Esophagus mucosa (tissue), 1 donor: ENCODE results near the gene TMEM255B. TPM values are rescaled to one million over a fixed set of nuclear protein-coding genes. Genes with fewer than 3 reads are reported as not detected.

Experiments used
- ATAC-seq: fragments of 200-7000 bp; cut with Tn5 transposase; one replicate; pipeline ENCODE4 v1.9.1; 2020
- total RNA-seq: library from RNA; stranded (reverse); gene quantifications from one replicate; pipeline ENCODE4 v1.2.4, GENCODE V29; 2023
- donor health status: DM: yes; HTN: yes; CAD: no.

Gene TMEM255B
- total RNA-seq, 1 donor from 2014 or later: 1.8 TPM

DNA sequence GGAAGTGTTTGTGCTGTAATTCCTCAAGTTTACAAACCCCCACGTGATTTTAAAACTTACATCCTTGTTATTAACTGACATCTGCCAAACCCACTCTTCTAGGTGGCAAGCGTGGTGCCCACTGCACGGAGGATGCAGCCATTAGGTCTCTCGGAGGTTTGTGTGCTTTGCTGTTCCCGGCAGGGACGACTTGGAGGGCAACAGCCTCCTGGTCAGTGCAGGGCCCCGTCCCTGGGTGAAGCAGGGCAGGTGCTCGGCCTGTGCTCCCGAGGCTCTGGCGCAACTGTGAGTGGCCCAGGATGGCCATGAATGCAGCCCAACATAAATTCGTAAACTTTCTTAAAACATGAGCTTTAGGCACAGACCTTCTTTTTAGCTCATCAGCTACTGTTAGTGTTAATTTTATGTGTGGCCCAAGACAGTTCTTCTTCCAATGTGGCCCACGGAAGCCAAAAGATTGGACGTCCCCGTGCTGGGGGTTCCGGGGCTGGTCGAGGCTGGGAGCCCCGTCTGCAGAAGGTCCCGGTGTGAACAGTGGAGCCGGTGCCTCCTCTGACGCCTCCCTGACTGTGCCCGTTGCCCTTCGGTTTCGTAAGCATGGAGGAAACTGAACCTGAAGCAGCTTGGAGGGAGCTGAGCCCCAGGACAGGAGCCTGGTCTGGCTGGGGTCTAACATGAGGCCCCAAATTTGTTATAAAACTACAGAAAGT lies 93.0 kb downstream of the TMEM255B start:
- ATAC-seq: no peak

- ATAC-seq: no peak
Measured at GRCh38 chr13:113852536-113853517, 93.8 kb downstream of the TMEM255B start.

- no peak for ATAC-seq
Measured at GRCh38 chr13:113853518-113854237, 94.7 kb downstream of the TMEM255B start.

DNA sequence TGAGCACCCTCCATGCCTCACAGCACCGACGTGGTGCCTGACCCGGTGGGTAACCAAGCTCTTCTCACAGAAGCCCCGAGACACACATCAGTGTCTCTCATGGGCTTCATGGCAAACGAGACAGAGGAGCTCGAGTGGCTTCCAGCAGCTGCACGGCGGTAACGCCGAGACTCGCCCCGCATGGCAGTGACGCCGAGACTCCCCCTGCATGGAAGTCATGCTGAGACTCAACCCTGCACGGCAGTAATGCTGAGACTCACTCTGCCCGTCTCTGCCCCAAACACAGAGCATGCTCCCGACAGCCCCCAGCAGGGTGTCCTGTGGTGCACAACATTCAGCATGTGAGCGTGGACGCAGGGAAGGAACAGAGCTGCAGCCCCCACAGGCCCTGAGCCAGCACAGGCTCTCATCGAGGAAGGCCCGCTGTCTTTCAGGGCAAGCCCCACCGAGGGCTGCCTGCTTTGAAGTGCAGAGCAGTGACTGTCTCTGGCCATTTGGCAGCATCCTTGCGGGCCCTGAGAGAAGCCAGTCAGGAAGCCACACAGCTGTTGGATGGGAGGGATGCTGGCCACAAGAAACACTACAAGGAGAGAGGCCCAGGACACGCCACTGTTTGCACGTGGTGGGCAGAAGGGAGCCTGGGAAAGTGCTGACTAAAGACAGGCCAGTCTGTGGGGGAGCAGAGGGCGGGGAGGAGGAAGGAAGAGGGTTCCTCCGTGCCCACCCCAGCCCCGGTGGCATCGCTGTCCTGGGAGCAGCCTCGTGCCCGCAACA lies 95.4 kb downstream of the TMEM255B start:
- ATAC-seq: no peak

GRCh38 chr13:113855012-113855921 lies 96.2 kb downstream of the TMEM255B start:
- no peak for ATAC-seq

DNA sequence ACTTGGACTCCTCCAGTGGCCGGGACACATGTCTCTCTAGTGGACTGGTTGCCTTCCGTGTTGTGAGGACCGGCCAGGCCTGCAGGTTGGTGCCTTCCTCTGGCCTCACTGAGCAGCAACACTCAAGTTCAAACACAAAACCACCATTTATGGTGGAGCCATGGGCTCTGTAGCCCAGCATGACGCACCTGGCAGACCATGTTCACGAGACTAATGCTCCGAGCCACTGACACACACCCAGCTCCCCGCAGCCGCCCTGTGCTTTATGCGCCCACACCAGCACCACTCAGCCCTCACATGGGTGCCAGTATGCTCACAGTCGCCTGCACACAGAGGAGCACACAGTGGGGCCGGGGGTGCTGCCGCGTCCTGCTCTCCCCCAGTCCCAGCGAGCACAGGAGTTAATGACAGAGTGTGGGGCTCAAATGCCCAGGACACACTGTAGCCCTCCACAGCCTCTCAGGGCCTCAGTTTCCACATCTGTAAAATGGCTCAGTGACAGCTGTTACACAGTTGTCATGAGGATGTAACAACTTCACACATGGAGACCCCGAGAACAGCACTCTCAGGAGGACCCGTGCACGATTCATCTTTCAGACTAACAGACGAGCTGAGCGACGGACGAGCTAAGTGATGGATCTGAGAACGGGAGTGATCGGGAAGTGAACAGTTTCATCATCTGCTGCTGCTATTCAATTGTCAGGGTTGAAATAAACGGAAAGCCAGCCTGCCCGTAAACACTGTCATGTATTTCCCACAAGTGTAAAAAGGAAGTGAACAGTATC lies 97.1 kb downstream of the TMEM255B start:
- no peak for ATAC-seq

DNA sequence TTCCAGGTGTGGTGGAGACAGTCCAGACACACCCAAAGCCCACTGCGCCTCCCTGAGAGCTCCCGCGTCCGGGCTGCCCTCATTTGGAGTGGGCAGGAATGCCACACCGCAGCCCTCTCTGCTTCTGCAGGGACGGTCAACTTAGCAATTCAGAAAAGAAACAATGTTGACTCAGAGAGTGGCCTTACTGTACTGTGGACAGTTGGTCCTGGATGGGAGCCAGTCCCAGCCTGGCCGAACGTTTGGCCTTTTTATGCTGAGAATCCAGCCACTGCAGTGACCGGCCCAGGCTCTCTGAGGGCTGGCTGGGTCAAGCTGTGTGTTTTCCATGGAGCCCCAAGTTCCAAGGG lies 97.7 kb downstream of the TMEM255B start:
- ATAC-seq: no peak

DNA sequence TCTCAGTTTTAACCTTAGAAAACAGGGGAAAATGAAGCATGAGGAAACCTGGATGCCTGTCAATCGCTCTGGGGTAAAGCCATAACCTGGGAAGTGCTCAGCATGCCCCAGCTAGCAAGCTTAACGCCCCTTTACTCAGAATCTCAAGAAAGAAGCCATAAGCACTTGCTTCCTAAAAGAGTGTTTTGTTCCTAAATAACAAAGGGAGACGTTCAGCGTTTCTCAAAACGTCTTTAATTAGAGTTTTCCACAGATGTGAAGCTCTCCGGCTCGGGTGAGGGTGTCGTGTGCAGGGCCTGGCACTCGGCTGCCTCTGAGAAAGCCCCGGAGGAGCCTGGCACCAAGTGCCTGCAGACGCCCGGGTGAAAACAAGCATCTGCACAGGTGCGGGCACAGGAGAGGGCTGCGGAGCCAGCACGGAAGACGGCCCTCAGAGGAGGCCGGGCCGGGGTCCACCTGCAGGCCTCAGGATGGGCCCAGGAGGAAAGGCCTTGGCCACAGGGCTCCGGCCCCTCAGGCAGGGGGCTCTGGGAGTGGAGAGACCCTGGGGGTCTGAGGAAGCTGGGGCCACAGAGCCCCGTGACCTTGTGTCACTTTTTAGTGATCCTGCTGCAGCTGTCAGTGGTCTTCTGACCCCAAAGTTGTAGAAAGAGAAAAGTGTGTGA lies 98.6 kb downstream of the TMEM255B start:
- no peak for ATAC-seq

- ATAC-seq: no peak
Measured at GRCh38 chr13:113859311-113860050, 100.5 kb downstream of the TMEM255B start.

DNA sequence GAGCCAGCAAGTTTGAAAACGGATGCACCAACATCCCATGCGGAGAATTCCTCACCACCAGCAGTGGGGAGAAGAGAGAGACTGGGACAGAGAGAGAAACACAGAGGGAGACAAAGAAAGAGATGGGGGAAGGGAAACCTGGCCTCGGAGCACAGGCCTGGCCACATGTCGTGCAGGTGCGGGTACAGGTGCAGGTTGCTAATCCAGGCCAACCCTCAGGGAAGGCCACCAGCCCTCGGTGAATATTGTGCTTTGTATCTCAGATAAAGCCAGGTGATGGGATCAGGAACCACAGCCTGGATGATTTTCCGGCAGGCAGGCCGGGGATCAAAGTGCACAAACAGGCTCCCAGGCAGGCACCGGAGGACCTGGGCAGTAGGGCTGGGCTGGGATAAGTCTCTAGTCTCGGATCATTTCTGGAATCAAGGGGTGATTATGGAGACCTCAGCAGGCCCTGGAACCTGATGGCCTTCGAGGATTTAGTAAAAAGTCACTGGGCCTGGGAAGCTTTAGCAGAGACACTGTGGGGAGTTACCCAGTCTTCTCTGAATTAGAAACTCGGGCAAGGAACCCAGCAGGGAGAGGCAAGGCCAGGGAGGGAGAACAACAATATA lies 101.1 kb downstream of the TMEM255B start:
- ATAC-seq: no peak

GRCh38 chr13:113860665-113861432 lies 101.8 kb downstream of the TMEM255B start:
- no peak for ATAC-seq

DNA sequence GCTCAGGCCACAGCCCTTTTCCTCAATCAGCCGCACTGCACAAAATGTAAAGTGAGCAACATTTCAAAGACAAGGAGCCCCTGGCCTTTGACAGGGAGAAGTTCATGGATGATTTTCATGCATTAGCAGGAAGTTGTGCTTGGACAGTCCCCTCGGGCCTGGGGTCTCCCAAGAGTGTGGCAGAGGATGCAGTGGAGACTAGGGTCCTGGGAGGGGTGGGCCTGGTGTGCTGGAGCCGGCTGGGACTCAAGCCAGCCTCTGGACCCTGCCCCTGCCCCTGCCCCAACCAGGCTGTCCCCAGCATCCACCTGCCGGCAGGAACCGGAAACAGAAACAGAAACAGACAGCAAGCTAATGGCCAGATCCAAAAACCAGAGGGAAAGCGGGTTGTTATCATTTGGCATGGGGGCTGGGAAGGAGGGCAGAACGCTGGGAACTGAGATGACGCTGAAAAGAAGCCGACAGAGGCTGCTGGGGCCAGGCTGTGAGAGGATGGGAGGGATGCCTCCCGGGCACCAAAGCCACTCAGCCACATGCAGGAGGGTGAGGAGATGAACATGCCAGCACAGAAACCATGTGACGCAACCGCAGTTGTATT lies 102.5 kb downstream of the TMEM255B start:
- peak; percentile 66 for ATAC-seq

DNA sequence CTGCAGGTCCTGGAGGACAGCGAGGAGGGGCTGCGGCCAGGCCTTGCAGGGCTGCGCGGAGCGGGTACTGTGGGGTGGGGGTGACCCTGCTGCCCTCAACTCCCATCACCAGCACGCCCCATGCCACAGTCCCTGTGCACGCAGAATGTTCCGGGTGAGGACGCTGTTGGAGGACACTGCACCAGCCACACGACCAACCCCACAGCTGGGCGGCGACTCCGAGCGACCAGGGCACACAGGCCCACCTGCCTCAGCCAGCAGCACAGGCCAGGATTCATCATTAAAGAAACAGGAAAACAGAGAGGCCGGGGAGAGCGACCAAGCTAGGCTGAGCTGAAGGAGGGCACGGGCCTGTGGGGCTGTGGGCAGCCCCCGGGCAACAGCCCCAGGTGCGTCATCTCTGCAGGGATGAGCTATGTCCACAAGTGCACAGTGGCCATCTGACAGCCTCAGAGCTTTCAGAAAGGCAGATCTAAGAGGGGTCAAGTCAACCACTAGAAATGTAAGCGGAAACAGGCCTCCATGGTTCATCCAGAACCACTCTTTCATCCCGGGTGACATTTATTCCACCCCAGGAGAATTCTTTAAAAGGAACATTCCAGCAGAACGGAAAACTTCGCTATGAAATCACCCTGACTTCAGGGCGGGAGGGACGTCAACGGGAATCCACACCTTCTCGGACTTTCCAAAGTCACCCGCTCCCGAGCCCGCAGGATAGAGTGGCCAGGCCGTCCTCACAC lies 103.3 kb downstream of the TMEM255B start:
- ATAC-seq: no peak

- ATAC-seq: peak; percentile 29
Measured at GRCh38 chr13:113862931-113863523, 104.0 kb downstream of the TMEM255B start.

- ATAC-seq: peak; percentile 41
Measured at GRCh38 chr13:113863524-113864272, 104.7 kb downstream of the TMEM255B start, which contains the start of gene GAS6. Gene GAS6 (minus strand): TSS chr13:113864076. CDS start chr13:113863920, 156 bp downstream.
